WTC11 (cell line): Measurements from ENCODE around the gene CHEK2. TPM values are rescaled to one million over a fixed set of nuclear protein-coding genes. Genes with fewer than 3 reads are reported as not detected.

ENCODE experiments used
- ATAC-seq: fragments of 200-7000 bp; cut with Tn5 transposase; 2 replicates; pipeline ENCODE4 v1.10.0; 2021; ENCODE audit warnings: mild to moderate bottlenecking, moderate library complexity
- CTCF ChIA-PET: fragments of 300-600 bp; sonication (Branson Sonifier 250); formaldehyde crosslinking; loops from one replicate; lab custom pipeline; 2021; ENCODE audit warnings: antibody characterized with exemption; lab: Charles Lee
- POLR2A ChIA-PET: fragments of 350-600 bp; sonication (Branson Sonifier 250); formaldehyde crosslinking; loops from one replicate; lab custom pipeline; 2021; ENCODE audit warnings: antibody characterized with exemption; lab: Charles Lee
- DNase-seq: peaks from one replicate; pipeline ENCODE4 v3.0.0; 2021; ENCODE audit warnings: low spot score
- H3K27ac Mint-ChIP-seq: 2 replicates; pipeline ENCODE4 v1.8.0; 2021; ENCODE audit warnings: mixed read lengths
- H3K27me3 Mint-ChIP-seq: 2 replicates; pipeline ENCODE4 v1.8.0; 2021; ENCODE audit warnings: low read depth, mild to moderate bottlenecking, moderate library complexity, mixed read lengths
- H3K36me3 Mint-ChIP-seq: 2 replicates; pipeline ENCODE4 v1.8.0; 2021; ENCODE audit warnings: mixed read lengths
- H3K4me1 Mint-ChIP-seq: 2 replicates; pipeline ENCODE4 v1.8.0; 2022; ENCODE audit warnings: mixed read lengths
- H3K4me3 Mint-ChIP-seq: 2 replicates; pipeline ENCODE4 v1.8.0; 2021; ENCODE audit warnings: mild to moderate bottlenecking, moderate library complexity, mixed read lengths
- H3K9me3 Mint-ChIP-seq: 2 replicates; pipeline ENCODE4 v1.8.0; 2021; ENCODE audit warnings: mixed read lengths
- ATF1 ChIP-seq: sonication (generic); formaldehyde crosslinking; IDR thresholded peaks from 2 replicates; pipeline ENCODE4 v1.8.1; 2023; ENCODE audit warnings: mild to moderate bottlenecking, moderate library complexity, missing genetic modification reagents
- CTCF ChIP-seq: fragments of 200-600 bp; IDR thresholded peaks from 2 replicates; pipeline ENCODE4 v1.8.0; 2022; ENCODE audit warnings: antibody characterized with exemption
- EMX1 ChIP-seq: fragments of 250-450 bp; sonication (Bioruptor Pico); IDR thresholded peaks from 2 replicates; pipeline ENCODE4 v1.8.0; 2021; ENCODE audit warnings: mild to moderate bottlenecking
- ESRRA ChIP-seq: sonication (generic); formaldehyde crosslinking; IDR thresholded peaks from 2 replicates; pipeline ENCODE4 v1.8.1; 2022; ENCODE audit warnings: mild to moderate bottlenecking, missing genetic modification reagents, borderline replicate concordance
- NFE2L1 ChIP-seq: sonication (generic); formaldehyde crosslinking; IDR thresholded peaks from 2 replicates; pipeline ENCODE4 v1.8.1; 2023; ENCODE audit warnings: missing genetic modification reagents
- NFYB ChIP-seq: sonication (generic); formaldehyde crosslinking; conservative IDR thresholded peaks from 2 replicates; pipeline ENCODE4 v1.8.0; 2022; ENCODE audit warnings: low read depth, missing genetic modification reagents
- PRRX2 ChIP-seq: fragments of 250-450 bp; sonication (Bioruptor Pico); IDR thresholded peaks from 2 replicates; pipeline ENCODE4 v1.8.0; 2021; ENCODE audit warnings: mild to moderate bottlenecking
- SMAD3 ChIP-seq: sonication (generic); formaldehyde crosslinking; IDR thresholded peaks from 2 replicates; pipeline ENCODE4 v1.8.0; 2022; ENCODE audit warnings: missing genetic modification reagents, mild to moderate bottlenecking, borderline replicate concordance
- TCF7 ChIP-seq: sonication (generic); formaldehyde crosslinking; IDR thresholded peaks from 2 replicates; pipeline ENCODE4 v1.8.0; 2022; ENCODE audit warnings: mild to moderate bottlenecking, low read depth, missing genetic modification reagents, moderate library complexity
- TEAD4 ChIP-seq: sonication (generic); formaldehyde crosslinking; IDR thresholded peaks from 2 replicates; pipeline ENCODE4 v1.8.0; 2022; ENCODE audit warnings: mild to moderate bottlenecking, missing genetic modification reagents
- TP53 ChIP-seq: sonication (generic); formaldehyde crosslinking; IDR thresholded peaks from 2 replicates; pipeline ENCODE4 v1.8.1; 2023; ENCODE audit warnings: mild to moderate bottlenecking, missing genetic modification reagents
- USF1 ChIP-seq: sonication (generic); formaldehyde crosslinking; IDR thresholded peaks from 2 replicates; pipeline ENCODE4 v1.8.0; 2022; ENCODE audit warnings: mild to moderate bottlenecking, missing genetic modification reagents
- ZBTB21 ChIP-seq: sonication (generic); formaldehyde crosslinking; IDR thresholded peaks from 2 replicates; pipeline ENCODE4 v1.8.1; 2023; ENCODE audit warnings: mild to moderate bottlenecking, missing genetic modification reagents, borderline replicate concordance
- ZNF121 ChIP-seq: sonication (generic); formaldehyde crosslinking; IDR thresholded peaks from 2 replicates; pipeline ENCODE4 v1.8.0; 2023; ENCODE audit warnings: missing genetic modification reagents
- ZNF416 ChIP-seq: fragments of 250-450 bp; sonication (Bioruptor Pico); IDR thresholded peaks from 2 replicates; pipeline ENCODE4 v1.9.0; 2021; ENCODE audit warnings: mild to moderate bottlenecking, inconsistent platforms
- total RNA-seq: library from RNA; stranded (reverse); gene quantifications from 3 replicates; pipeline ENCODE4 v1.2.3, GENCODE V29; 2021
- TF ChIP-seq, protein P1 (sequence below): sonication (generic); formaldehyde crosslinking; IDR thresholded peaks from 2 replicates; pipeline ENCODE4 v1.8.1; 2023; ENCODE audit warnings: mild to moderate bottlenecking, moderate library complexity, missing genetic modification reagents
- TF ChIP-seq, protein P2 (sequence below): sonication (generic); formaldehyde crosslinking; IDR thresholded peaks from 2 replicates; pipeline ENCODE4 v1.8.1; 2023; ENCODE audit warnings: mild to moderate bottlenecking, missing genetic modification reagents
- TF ChIP-seq, protein P3 (sequence below): fragments of 250-450 bp; sonication (Bioruptor Pico); IDR thresholded peaks from 2 replicates; pipeline ENCODE4 v1.9.0; 2021; ENCODE audit warnings: mild to moderate bottlenecking, borderline replicate concordance

CHEK2 gene
- total RNA-seq, 1 experiment from 2014 or later = 124 TPM

- TF ChIP-seq, protein P1, sequence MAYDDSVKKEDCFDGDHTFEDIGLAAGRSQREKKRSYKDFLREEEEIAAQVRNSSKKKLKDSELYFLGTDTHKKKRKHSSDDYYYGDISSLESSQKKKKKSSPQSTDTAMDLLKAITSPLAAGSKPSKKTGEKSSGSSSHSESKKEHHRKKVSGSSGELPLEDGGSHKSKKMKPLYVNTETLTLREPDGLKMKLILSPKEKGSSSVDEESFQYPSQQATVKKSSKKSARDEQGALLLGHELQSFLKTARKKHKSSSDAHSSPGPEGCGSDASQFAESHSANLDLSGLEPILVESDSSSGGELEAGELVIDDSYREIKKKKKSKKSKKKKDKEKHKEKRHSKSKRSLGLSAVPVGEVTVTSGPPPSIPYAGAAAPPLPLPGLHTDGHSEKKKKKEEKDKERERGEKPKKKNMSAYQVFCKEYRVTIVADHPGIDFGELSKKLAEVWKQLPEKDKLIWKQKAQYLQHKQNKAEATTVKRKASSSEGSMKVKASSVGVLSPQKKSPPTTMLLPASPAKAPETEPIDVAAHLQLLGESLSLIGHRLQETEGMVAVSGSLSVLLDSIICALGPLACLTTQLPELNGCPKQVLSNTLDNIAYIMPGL (CRISPR knock-in tag) = no peak
- no peak for TF ChIP-seq PRRX2 (CRISPR knock-in tag)
- TF ChIP-seq TEAD4 (CRISPR knock-in tag) = no peak
- TF ChIP-seq ATF1 = no peak
- TF ChIP-seq TCF7 (CRISPR knock-in tag) = no peak
- no peak for TF ChIP-seq ZBTB21 (CRISPR knock-in tag)
These were observed 31.5 kb downstream of the CHEK2 start (continued) for GRCh38 chr22:28710107-28710506.

GRCh38 chr22:28706845-28707244 is 34.8 kb downstream of the CHEK2 start:
- TF ChIP-seq SMAD3 (CRISPR knock-in tag) (no peak), EMX1 (CRISPR knock-in tag) (no peak), PRRX2 (CRISPR knock-in tag) (no peak), ATF1 (no peak), NFYB (no peak), ESRRA (CRISPR knock-in tag) (no peak), ZNF416 (no peak), ZNF121 (CRISPR knock-in tag) (no peak), CTCF (no peak), TP53 (CRISPR knock-in tag) (no peak), USF1 (CRISPR knock-in tag) (no peak), NFE2L1 (CRISPR knock-in tag) (no peak)
- TF ChIP-seq, protein P2, sequence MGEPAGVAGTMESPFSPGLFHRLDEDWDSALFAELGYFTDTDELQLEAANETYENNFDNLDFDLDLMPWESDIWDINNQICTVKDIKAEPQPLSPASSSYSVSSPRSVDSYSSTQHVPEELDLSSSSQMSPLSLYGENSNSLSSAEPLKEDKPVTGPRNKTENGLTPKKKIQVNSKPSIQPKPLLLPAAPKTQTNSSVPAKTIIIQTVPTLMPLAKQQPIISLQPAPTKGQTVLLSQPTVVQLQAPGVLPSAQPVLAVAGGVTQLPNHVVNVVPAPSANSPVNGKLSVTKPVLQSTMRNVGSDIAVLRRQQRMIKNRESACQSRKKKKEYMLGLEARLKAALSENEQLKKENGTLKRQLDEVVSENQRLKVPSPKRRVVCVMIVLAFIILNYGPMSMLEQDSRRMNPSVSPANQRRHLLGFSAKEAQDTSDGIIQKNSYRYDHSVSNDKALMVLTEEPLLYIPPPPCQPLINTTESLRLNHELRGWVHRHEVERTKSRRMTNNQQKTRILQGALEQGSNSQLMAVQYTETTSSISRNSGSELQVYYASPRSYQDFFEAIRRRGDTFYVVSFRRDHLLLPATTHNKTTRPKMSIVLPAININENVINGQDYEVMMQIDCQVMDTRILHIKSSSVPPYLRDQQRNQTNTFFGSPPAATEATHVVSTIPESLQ (CRISPR knock-in tag) = no peak
- TF ChIP-seq, protein P3, sequence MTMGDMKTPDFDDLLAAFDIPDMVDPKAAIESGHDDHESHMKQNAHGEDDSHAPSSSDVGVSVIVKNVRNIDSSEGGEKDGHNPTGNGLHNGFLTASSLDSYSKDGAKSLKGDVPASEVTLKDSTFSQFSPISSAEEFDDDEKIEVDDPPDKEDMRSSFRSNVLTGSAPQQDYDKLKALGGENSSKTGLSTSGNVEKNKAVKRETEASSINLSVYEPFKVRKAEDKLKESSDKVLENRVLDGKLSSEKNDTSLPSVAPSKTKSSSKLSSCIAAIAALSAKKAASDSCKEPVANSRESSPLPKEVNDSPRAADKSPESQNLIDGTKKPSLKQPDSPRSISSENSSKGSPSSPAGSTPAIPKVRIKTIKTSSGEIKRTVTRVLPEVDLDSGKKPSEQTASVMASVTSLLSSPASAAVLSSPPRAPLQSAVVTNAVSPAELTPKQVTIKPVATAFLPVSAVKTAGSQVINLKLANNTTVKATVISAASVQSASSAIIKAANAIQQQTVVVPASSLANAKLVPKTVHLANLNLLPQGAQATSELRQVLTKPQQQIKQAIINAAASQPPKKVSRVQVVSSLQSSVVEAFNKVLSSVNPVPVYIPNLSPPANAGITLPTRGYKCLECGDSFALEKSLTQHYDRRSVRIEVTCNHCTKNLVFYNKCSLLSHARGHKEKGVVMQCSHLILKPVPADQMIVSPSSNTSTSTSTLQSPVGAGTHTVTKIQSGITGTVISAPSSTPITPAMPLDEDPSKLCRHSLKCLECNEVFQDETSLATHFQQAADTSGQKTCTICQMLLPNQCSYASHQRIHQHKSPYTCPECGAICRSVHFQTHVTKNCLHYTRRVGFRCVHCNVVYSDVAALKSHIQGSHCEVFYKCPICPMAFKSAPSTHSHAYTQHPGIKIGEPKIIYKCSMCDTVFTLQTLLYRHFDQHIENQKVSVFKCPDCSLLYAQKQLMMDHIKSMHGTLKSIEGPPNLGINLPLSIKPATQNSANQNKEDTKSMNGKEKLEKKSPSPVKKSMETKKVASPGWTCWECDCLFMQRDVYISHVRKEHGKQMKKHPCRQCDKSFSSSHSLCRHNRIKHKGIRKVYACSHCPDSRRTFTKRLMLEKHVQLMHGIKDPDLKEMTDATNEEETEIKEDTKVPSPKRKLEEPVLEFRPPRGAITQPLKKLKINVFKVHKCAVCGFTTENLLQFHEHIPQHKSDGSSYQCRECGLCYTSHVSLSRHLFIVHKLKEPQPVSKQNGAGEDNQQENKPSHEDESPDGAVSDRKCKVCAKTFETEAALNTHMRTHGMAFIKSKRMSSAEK (CRISPR knock-in tag) = no peak
- Mint-ChIP-seq H3K4me3 (no peak overlapping the region), H3K9me3 (no peaks in the 10 kb centered on the region), H3K27me3 (no peaks in the 10 kb centered on the region), H3K27ac (no peak overlapping the region), H3K4me1 (no peaks in the 10 kb centered on the region), H3K36me3 (peaks cover 63% of the 10 kb centered on the region)
- CTCF ChIA-PET = no interaction called here
- no peak for DNase-seq
- no peak for ATAC-seq
- POLR2A ChIA-PET = no interaction called here
